Upper lobe of right lung (tissue), 1 donor: ENCODE results near the gene C3orf20. TPM values are rescaled to one million over a fixed set of nuclear protein-coding genes. Genes with fewer than 3 reads are reported as not detected.

Experiments used
- ATAC-seq: fragments of 200-7000 bp; cut with Tn5 transposase; one replicate; pipeline ENCODE4 v1.9.1; 2020; ENCODE audit warnings: mild to moderate bottlenecking, moderate library complexity
- DNase-seq: peaks from one replicate; pipeline ENCODE4 v3.0.0-alpha.2; 2020
- H3K27ac ChIP-seq: fragments of 200-600 bp; one replicate; pipeline ENCODE4 v1.8.0; 2022
- H3K27me3 ChIP-seq: fragments of 200-600 bp; one replicate; pipeline ENCODE4 v1.8.0; 2022; ENCODE audit warnings: mild to moderate bottlenecking
- H3K36me3 ChIP-seq: fragments of 200-600 bp; one replicate; pipeline ENCODE4 v1.8.0; 2022
- H3K4me1 ChIP-seq: fragments of 200-600 bp; one replicate; pipeline ENCODE4 v1.8.0; 2022
- H3K4me3 ChIP-seq: fragments of 200-600 bp; one replicate; pipeline ENCODE4 v1.8.0; 2022; ENCODE audit warnings: mild to moderate bottlenecking
- H3K9me3 ChIP-seq: fragments of 200-600 bp; one replicate; pipeline ENCODE4 v1.8.0; 2022
- CTCF ChIP-seq: fragments of 200-600 bp; IDR thresholded peaks from one replicate; pipeline ENCODE4 v1.8.0; 2022; ENCODE audit warnings: antibody characterized with exemption
- intact Hi-C: fragments of 100-400 bp; cut with DNase I; formaldehyde crosslinking; loops from one replicate; pipeline ENCODE4 v1.11.0; 2022
- total RNA-seq: library from RNA; stranded (reverse); fragmentation: NEBNext Ultra II Directional; extraction: Animal tissue kit (Norgen Biotek cat#: 25700); gene quantifications from one replicate; pipeline ENCODE4 v1.2.1, GENCODE V29; 2021
- donor health status: DM: no; HTN: yes; CAD: no; lungs with severe emphysema.

The C3orf20 gene
- total RNA-seq, 1 donor from 2014 or later: 0.14 TPM

- no peak overlapping the region for H3K27ac ChIP-seq
- DNase-seq (no peak), ATAC-seq (no peak)
- H3K4me1 ChIP-seq: no peaks in the 10 kb centered on the region
- H3K9me3 ChIP-seq: no peaks in the 10 kb centered on the region
- H3K27me3 ChIP-seq: no peaks in the 10 kb centered on the region
- no peaks in the 10 kb centered on the region for H3K36me3 ChIP-seq
- no peak for TF ChIP-seq CTCF
- no peak overlapping the region for H3K4me3 ChIP-seq
- intact Hi-C loops: no loop called here
These were observed 25.9 kb downstream of the C3orf20 start for GRCh38 chr3:14700891-14701290.

- Histone ChIP-seq H3K4me3 (no peak overlapping the region), H3K4me1 (no peaks in the 10 kb centered on the region), H3K27me3 (no peaks in the 10 kb centered on the region), H3K9me3 (no peaks in the 10 kb centered on the region), H3K36me3 (no peaks in the 10 kb centered on the region), H3K27ac (no peak overlapping the region)
- no peak for DNase-seq
- intact Hi-C loops: no loop called here
- no peak for ATAC-seq
- TF ChIP-seq CTCF: no peak
These were observed 26.7 kb downstream of the C3orf20 start for GRCh38 chr3:14701676-14702075.

- no peak for ATAC-seq
- Histone ChIP-seq H3K9me3 (no peaks in the 10 kb centered on the region), H3K27ac (no peak overlapping the region), H3K36me3 (no peaks in the 10 kb centered on the region), H3K4me1 (no peaks in the 10 kb centered on the region), H3K4me3 (no peak overlapping the region), H3K27me3 (no peaks in the 10 kb centered on the region)
- no peak for TF ChIP-seq CTCF
- intact Hi-C loops: no loop called here
- DNase-seq: no peak
These were observed 28.3 kb downstream of the C3orf20 start for GRCh38 chr3:14703128-14703750.

- no peaks in the 10 kb centered on the region for H3K36me3 ChIP-seq
- H3K27ac ChIP-seq: no peak overlapping the region
- intact Hi-C loops: no loop called here
- H3K4me3 ChIP-seq: no peak overlapping the region
- H3K27me3 ChIP-seq: no peaks in the 10 kb centered on the region
- ATAC-seq (no peak), DNase-seq (no peak)
- H3K4me1 ChIP-seq: no peaks in the 10 kb centered on the region
- no peaks in the 10 kb centered on the region for H3K9me3 ChIP-seq
- TF ChIP-seq CTCF: no peak
These were observed 28.9 kb downstream of the C3orf20 start for GRCh38 chr3:14703791-14704190.

- intact Hi-C loops: no loop called here
- DNase-seq (no peak), ATAC-seq (no peak)
- H3K36me3 ChIP-seq: no peaks in the 10 kb centered on the region
- no peaks in the 10 kb centered on the region for H3K4me1 ChIP-seq
- no peaks in the 10 kb centered on the region for H3K27me3 ChIP-seq
- no peak overlapping the region for H3K27ac ChIP-seq
- no peak overlapping the region for H3K4me3 ChIP-seq
- no peaks in the 10 kb centered on the region for H3K9me3 ChIP-seq
- no peak for TF ChIP-seq CTCF
These were observed 31.2 kb downstream of the C3orf20 start for GRCh38 chr3:14706096-14706495.

- DNase-seq (no peak), ATAC-seq (no peak)
- no peaks in the 10 kb centered on the region for H3K9me3 ChIP-seq
- no peak overlapping the region for H3K27ac ChIP-seq
- no peak overlapping the region for H3K4me3 ChIP-seq
- TF ChIP-seq CTCF: no peak
- intact Hi-C loops: no loop called here
- H3K36me3 ChIP-seq: no peaks in the 10 kb centered on the region
- no peaks in the 10 kb centered on the region for H3K4me1 ChIP-seq
- no peaks in the 10 kb centered on the region for H3K27me3 ChIP-seq
These were observed 41.6 kb downstream of the C3orf20 start for GRCh38 chr3:14716591-14716990.
